SKM-1 treated with dmso at 0.1 percent for 144 hours (cell line): ENCODE results near the gene RHOBTB1.

Experiments used
- DNase-seq: peaks from one replicate; lab custom pipeline; 2025; ENCODE audit not compliant: unreplicated experiment; lab: John Stamatoyannopoulos, UW

RHOBTB1 gene

GRCh38 chr10:60823324-60823723 lies 120.7 kb downstream of the RHOBTB1 start:
- DNase-seq = no peak

- no peak for DNase-seq
These were observed 121.2 kb downstream of the RHOBTB1 start for GRCh38 chr10:60822809-60823208.

DNA sequence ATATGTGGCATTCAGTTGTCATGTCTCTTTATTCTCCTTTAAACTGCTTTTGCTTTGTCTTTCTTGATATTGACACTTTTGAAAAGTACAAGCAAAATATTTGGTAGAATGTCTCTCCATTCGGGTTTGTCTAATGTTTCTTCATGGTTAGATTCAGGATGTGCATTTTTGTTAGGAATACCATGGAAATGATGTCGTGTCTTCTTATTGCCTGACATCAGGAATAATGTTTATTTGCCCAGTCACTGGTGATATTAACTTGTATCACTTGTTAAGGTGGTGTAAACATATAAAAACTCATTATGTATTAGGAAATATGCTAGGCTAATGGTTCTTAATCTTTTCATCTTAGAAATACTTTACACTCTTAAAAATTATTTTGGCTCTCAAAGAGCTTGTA lies 122.3 kb downstream of the RHOBTB1 start:
- no peak for DNase-seq

DNA sequence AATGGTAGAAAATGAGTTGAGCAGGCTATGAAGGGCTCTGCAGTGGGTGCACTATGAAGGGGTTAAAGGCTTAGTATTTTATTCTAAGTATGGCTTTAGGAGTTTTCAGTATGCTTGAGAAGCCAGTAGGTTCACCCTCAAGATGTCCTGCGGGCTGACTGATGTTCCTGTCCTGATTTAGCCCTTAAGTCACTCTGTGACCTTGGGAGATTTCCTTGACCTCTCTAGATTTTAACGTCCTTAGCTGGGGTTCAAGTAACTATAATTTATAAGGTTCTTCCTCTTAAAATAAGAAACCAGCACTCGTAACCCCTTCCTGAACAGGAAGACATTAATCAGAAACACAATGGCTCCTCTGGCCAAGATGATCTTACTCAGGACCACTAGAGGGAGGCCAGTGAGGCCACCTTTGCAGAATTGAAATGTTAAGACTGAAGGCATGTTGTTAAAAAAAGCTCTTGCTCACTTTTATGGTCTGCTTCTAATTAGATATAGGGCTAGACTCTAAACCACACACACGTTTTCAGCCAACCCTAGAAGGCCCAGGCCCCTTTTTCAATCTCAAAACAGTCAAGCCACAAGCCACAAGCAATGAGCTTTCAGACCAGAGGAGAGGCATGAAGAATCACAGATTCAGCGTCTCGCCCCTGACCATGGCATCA lies 123.8 kb downstream of the RHOBTB1 start:
- DNase-seq = no peak
